GM23338 (cell line): ENCODE data around the gene PDE3B. TPM values are rescaled to one million over a fixed set of nuclear protein-coding genes. Genes with fewer than 3 reads are reported as not detected.
"Not testable (repeated sequence)": the region's sequence is repeated elsewhere in the genome, so short reads cannot be mapped to it uniquely, and the experiment has no call there.

ENCODE experiments used
- ATAC-seq: fragments of 200-7000 bp; cut with Tn5 transposase; 3 replicates; pipeline ENCODE4 v1.9.1; 2020
- DNase-seq: peaks from one replicate; pipeline ENCODE4 v3.0.0-alpha.2; 2015; ENCODE audit warnings: low spot score
- H2AFZ ChIP-seq: fragments of 200-600 bp; sonication (generic); 2 replicates; pipeline ENCODE4 v1.8.0; 2016; ENCODE audit warnings: antibody characterized with exemption, mild to moderate bottlenecking, moderate library complexity
- H3F3A ChIP-seq: fragments of 200-600 bp; sonication (generic); replicated peaks from 2 replicates; pipeline ENCODE4 v1.8.0; 2017; ENCODE audit warnings: antibody characterized with exemption, mixed run types, low read depth
- H3K27ac ChIP-seq: fragments of 200-600 bp; sonication (generic); 2 replicates; pipeline ENCODE4 v1.6.1; 2016; ENCODE audit warnings: low read depth
- H3K27me3 ChIP-seq: fragments of 200-600 bp; sonication (generic); 2 replicates; pipeline ENCODE4 v1.8.0; 2016; ENCODE audit warnings: mild to moderate bottlenecking, mixed run types, moderate library complexity; ENCODE audit not compliant: insufficient read depth
- H3K36me3 ChIP-seq: fragments of 200-600 bp; sonication (generic); 2 replicates; pipeline ENCODE4 v1.8.0; 2016; ENCODE audit warnings: mild to moderate bottlenecking; ENCODE audit not compliant: insufficient read depth
- H3K4me1 ChIP-seq: fragments of 200-600 bp; sonication (generic); 2 replicates; pipeline ENCODE4 v1.8.0; 2016; ENCODE audit warnings: mild to moderate bottlenecking, moderate library complexity; ENCODE audit not compliant: insufficient read depth
- H3K4me2 ChIP-seq: fragments of 200-600 bp; sonication (generic); 2 replicates; pipeline ENCODE4 v1.7.1; 2017; ENCODE audit warnings: mixed run types
- H3K4me3 ChIP-seq: fragments of 200-600 bp; sonication (generic); 2 replicates; pipeline ENCODE4 v1.6.1; 2016; ENCODE audit warnings: mixed run types
- H3K79me2 ChIP-seq: fragments of 200-600 bp; sonication (generic); replicated peaks from 2 replicates; pipeline ENCODE4 v1.8.0; 2017; ENCODE audit warnings: mild to moderate bottlenecking; ENCODE audit not compliant: insufficient read depth
- H3K9me2 ChIP-seq: fragments of 200-600 bp; sonication (generic); 2 replicates; pipeline ENCODE4 v1.8.0; 2017; ENCODE audit not compliant: insufficient read depth
- H4K20me1 ChIP-seq: fragments of 200-600 bp; sonication (generic); replicated peaks from 2 replicates; pipeline ENCODE4 v1.8.0; 2017; ENCODE audit warnings: mild to moderate bottlenecking; ENCODE audit not compliant: insufficient read depth
- H3K27ac Mint-ChIP-seq: 2 replicates; pipeline ENCODE4 v1.8.0; 2020; ENCODE audit warnings: inconsistent platforms, mild to moderate bottlenecking, moderate library complexity, mixed read lengths
- H3K27me3 Mint-ChIP-seq: 3 replicates; pipeline ENCODE4 v1.8.0; 2022; ENCODE audit warnings: low read depth, mild to moderate bottlenecking, moderate library complexity, mixed read lengths, inconsistent platforms; ENCODE audit not compliant: insufficient read depth, poor library complexity
- H3K36me3 Mint-ChIP-seq: 3 replicates; pipeline ENCODE4 v1.8.0; 2021; ENCODE audit warnings: low read depth, mild to moderate bottlenecking, inconsistent platforms, moderate library complexity, mixed read lengths
- H3K4me1 Mint-ChIP-seq: 3 replicates; pipeline ENCODE4 v1.8.0; 2020; ENCODE audit warnings: mild to moderate bottlenecking, inconsistent platforms, mixed read lengths
- H3K4me3 Mint-ChIP-seq: 3 replicates; pipeline ENCODE4 v1.8.0; 2021; ENCODE audit warnings: moderate library complexity, mild to moderate bottlenecking, inconsistent platforms, mixed read lengths
- H3K9me3 Mint-ChIP-seq: 3 replicates; pipeline ENCODE4 v1.8.0; 2020; ENCODE audit warnings: moderate library complexity, mild to moderate bottlenecking, inconsistent platforms, mixed read lengths
- CTCF ChIP-seq, 2 experiments: fragments of 200-600 bp in 1 of 2; sonication (generic) in 1 of 2; conservative IDR thresholded peaks; 2 replicates each; pipeline versions ENCODE4 v1.5.1 to v1.6.1; 2016 to 2017; ENCODE audit warnings: antibody characterized with exemption in 2 of 2, low read depth in 2 of 2, mild to moderate bottlenecking in 2 of 2, moderate library complexity in 1 of 2
- EZH2 ChIP-seq: fragments of 200-600 bp; sonication (generic); IDR thresholded peaks from one replicate; pipeline ENCODE4 v1.8.0; 2017; ENCODE audit warnings: antibody characterized with exemption, mild to moderate bottlenecking, low read depth; ENCODE audit not compliant: unreplicated experiment
- polyA plus RNA-seq: library from polyadenylated mRNA; unstranded; fragments of >200 nt; fragmentation: Nextera tagmentation; extraction: Ambion mirVana; gene quantifications from 2 replicates; pipeline ENCODE4 v1.2.1, GENCODE V29; 2016
- total RNA-seq: library from RNA; depleted of rRNA; stranded (reverse); fragments of >200 nt; shearing (Covaris generic); gene quantifications from 2 replicates; pipeline ENCODE4 v1.2.3, GENCODE V29; 2014

The PDE3B gene
- total and polyA plus RNA-seq, 2 experiments from 2014 or later, result 4.3 to 21.3 TPM

- Histone ChIP-seq H3K27me3 (no peaks in the 10 kb centered on the region), H4K20me1 (0 out of 2 replicates have a peak, but pooled peaks cover 5% of the 10 kb centered on the region), H3K79me2 (peaks cover 13% of the 10 kb centered on the region; the same call in 1 of the 2 replicates), H3K27ac (no peak overlapping the region), H3K4me1 (no peaks in the 10 kb centered on the region), H3K4me3 (no peak overlapping the region), H3K9me2 (no peaks in the 10 kb centered on the region), H3K36me3 (no peaks in the 10 kb centered on the region), H3K4me2 (no peak overlapping the region), H3F3A (no peaks in the 10 kb centered on the region), H2AFZ (no peak overlapping the region)
- H3K27me3 Mint-ChIP-seq, result no peaks in the 10 kb centered on the region
- no peaks in the 10 kb centered on the region for H3K9me3 Mint-ChIP-seq
- no peaks in the 10 kb centered on the region; the same call in 2 of the 3 replicates for H3K4me1 Mint-ChIP-seq
- no peak for ATAC-seq
- no peak for TF ChIP-seq EZH2
- H3K36me3 Mint-ChIP-seq, result no peaks in the 10 kb centered on the region
- DNase-seq, result no peak
- H3K27ac Mint-ChIP-seq, result no peak overlapping the region
- H3K4me3 Mint-ChIP-seq, result no peak overlapping the region
These were observed 43.9 kb downstream of the PDE3B start for GRCh38 chr11:14687456-14687855.

DNA sequence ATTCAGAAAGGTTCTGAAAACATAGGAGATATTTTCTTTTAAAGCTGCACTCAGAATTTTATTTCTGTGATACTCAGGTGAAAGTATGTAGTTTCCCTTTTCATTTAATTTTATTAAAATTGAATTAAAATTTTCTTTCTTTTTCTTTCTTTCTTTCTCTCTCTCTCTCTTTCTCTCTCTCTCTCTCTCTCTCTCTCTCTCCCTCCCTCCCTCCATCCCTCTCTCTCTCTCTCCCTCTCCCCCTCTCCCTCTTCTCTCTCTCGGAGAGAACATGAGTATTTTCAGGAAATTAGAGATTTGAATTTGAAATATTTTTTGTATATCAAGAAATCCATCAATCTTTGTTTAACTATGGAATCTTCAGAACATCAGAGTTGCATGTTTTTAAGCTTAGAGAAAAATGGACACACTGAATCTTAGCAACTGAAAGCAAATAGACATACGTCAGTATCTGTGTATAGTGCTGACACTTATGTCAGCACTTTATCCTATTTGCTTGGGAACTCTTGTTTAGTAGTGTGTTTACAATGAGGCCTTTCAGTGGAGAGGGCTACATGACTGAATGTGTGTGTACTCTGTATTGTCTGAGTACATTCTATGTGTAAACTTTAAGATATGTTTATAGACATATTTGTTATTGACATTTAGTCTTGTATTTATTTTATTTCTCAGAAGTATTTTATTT is 44.5 kb downstream of the PDE3B start:
- DNase-seq (no peak), ATAC-seq (no peak)
- Histone ChIP-seq H3K4me2 (no peak overlapping the region), H4K20me1 (0 out of 2 replicates have a peak, but pooled peaks cover 5% of the 10 kb centered on the region), H3K27ac (no peak overlapping the region), H3K27me3 (no peaks in the 10 kb centered on the region), H2AFZ (no peak overlapping the region), H3K9me2 (no peaks in the 10 kb centered on the region), H3F3A (no peaks in the 10 kb centered on the region), H3K4me1 (no peaks in the 10 kb centered on the region), H3K36me3 (no peaks in the 10 kb centered on the region), H3K79me2 (peaks cover 7% of the 10 kb centered on the region; the same call in 1 of the 2 replicates), H3K4me3 (no peak overlapping the region)
- Mint-ChIP-seq H3K36me3 (no peaks in the 10 kb centered on the region), H3K4me3 (no peak overlapping the region), H3K27ac (no peak overlapping the region), H3K27me3 (no peaks in the 10 kb centered on the region), H3K9me3 (peaks cover 2% of the 10 kb centered on the region; the same call in 1 of the 3 replicates), H3K4me1 (no peaks in the 10 kb centered on the region; the same call in 2 of the 3 replicates)
- no peak for TF ChIP-seq EZH2
- no peak for TF ChIP-seq CTCF (conservative IDR thresholded peaks at IDR 0.05; ENCODE audit: low read depth in 2 of 2)

DNA sequence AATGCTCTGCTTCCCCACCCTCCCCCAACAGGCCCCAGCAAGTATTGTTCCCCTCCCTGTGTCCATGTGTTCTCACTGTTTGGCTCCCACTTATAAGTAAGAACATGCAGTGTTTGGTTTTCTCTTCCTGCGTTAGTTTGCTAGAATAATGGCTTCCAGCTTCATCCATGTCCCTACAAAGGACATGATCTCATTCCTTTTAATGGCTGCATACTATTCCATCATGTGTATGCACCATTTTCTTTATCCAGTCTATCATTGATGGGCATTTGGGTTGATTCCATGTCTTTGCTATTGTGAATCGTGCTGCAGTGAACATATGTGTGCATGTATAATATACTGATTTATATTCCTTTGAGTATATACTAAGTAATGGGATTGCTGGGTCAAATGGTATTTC is 52.1 kb downstream of the PDE3B start:
- not testable (repeated sequence) for H3K4me1 Mint-ChIP-seq, H3F3A ChIP-seq, H2AFZ ChIP-seq, H3K27ac ChIP-seq, H3K4me2 ChIP-seq, ATAC-seq, H3K27me3 Mint-ChIP-seq, H3K36me3 Mint-ChIP-seq, H3K4me3 ChIP-seq, H3K79me2 ChIP-seq, H3K4me3 Mint-ChIP-seq, H3K9me2 ChIP-seq, H3K27me3 ChIP-seq, DNase-seq, H3K9me3 Mint-ChIP-seq, H3K4me1 ChIP-seq, H3K36me3 ChIP-seq, H3K27ac Mint-ChIP-seq, H4K20me1 ChIP-seq
